Kasumi-1 (cell line): ENCODE results near the gene MYRF.

Source experiments
- DNase-seq, 2 experiments: peaks; one replicate each; lab custom pipeline; 2025; lab: John Stamatoyannopoulos, UW

MYRF gene

GRCh38 chr11:61795459-61795858 lies 43.0 kb downstream of the MYRF start:
- DNase-seq: no peak

- no peak for DNase-seq
Measured at GRCh38 chr11:61795876-61796526, 43.6 kb downstream of the MYRF start.

- DNase-seq: peak; percentile 65 to 90
Measured at GRCh38 chr11:61797263-61797944, 45.0 kb downstream of the MYRF start.

GRCh38 chr11:61799665-61800284 lies 47.3 kb downstream of the MYRF start:
- no peak for DNase-seq

- no peak for DNase-seq
Measured at GRCh38 chr11:61800331-61801281, 48.2 kb downstream of the MYRF start.

GRCh38 chr11:61802605-61803004 lies 50.2 kb downstream of the MYRF start:
- no peak for DNase-seq

GRCh38 chr11:61803889-61804647 lies 51.6 kb downstream of the MYRF start:
- no peak for DNase-seq

- peak in 1 of 2 experiments; percentile 16 for DNase-seq
Measured at GRCh38 chr11:61805146-61805545, 52.7 kb downstream of the MYRF start.

GRCh38 chr11:61806785-61807184 lies 54.3 kb downstream of the MYRF start:
- DNase-seq: no peak

- DNase-seq: no peak
Measured at GRCh38 chr11:61810671-61811175, 58.3 kb downstream of the MYRF start.

GRCh38 chr11:61811831-61812230 lies 59.4 kb downstream of the MYRF start:
- no peak for DNase-seq

- no peak for DNase-seq
Measured at GRCh38 chr11:61812736-61813411, 60.4 kb downstream of the MYRF start.

- DNase-seq: peak; percentile 45 to 50
Measured at GRCh38 chr11:61814247-61814957, 62.0 kb downstream of the MYRF start.

- DNase-seq: peak; percentile 62 to 66
Measured at GRCh38 chr11:61814958-61815789, 62.7 kb downstream of the MYRF start.

GRCh38 chr11:61815790-61816735 lies 63.6 kb downstream of the MYRF start:
- peak; percentile 27 to 49 for DNase-seq

GRCh38 chr11:61816736-61817455 lies 64.5 kb downstream of the MYRF start, which contains the start of gene FADS1:
Gene FADS1 (minus strand): TSS chr11:61817003. CDS start chr11:61816929, 74 bp downstream.
- peak; percentile 91 to 92 for DNase-seq
